SH-SY5Y (cell line): ENCODE results near the gene DZANK1.

Experiments
- GATA2 ChIP-seq: IDR thresholded peaks from 2 replicates; pipeline ENCODE4 v1.6.1; 2011; ENCODE audit warnings: mild to moderate bottlenecking, low read depth, low read length
- GATA3 ChIP-seq: IDR thresholded peaks from 2 replicates; pipeline ENCODE4 v1.6.1; 2011; ENCODE audit warnings: low read depth, mild to moderate bottlenecking, low read length, moderate library complexity

- TF ChIP-seq GATA3 (no peak), GATA2 (no peak)
Observed at GRCh38 chr20:18391686-18392085, 75.1 kb downstream of the DZANK1 start.
